Inflammatory macrophage (primary cell): ENCODE measurements around the gene LPGAT1.
"Not testable (repeated sequence)": the region's sequence is repeated elsewhere in the genome, so short reads cannot be mapped to it uniquely, and the experiment has no call there.

Source experiments
- DNase-seq, 2 donors: peaks; one replicate each; pipeline ENCODE4 v3.0.0-alpha.2; 2020 to 2022

The LPGAT1 gene

DNA sequence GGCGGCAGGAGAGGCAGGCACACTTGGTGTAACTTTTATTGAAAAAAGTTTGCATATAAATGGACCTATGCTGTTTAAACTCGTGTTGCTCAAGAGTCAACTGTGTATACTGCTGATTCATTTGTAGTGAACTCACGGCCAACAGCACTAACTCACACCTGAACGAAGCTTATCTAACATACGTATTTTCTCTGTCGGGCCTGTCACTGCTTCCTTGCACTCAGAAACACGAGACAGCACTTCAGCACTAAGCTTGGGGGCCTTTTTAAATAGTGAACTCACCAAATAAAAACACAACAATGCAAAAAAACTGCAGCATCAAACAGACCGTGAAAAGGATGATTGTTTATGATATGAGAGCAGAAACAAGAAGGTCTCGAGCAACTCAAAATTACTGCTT, 96.2 kb downstream of the LPGAT1 start:
- no peak for DNase-seq

GRCh38 chr1:211732293-211732980, 98.1 kb downstream of the LPGAT1 start:
- DNase-seq: no peak

GRCh38 chr1:211731456-211732292, 98.9 kb downstream of the LPGAT1 start:
- DNase-seq: no peak

- DNase-seq: no peak
These were observed 100.2 kb downstream of the LPGAT1 start for GRCh38 chr1:211730347-211730746.

- DNase-seq: no peak
These were observed 101.3 kb downstream of the LPGAT1 start for GRCh38 chr1:211729238-211729637.

DNA sequence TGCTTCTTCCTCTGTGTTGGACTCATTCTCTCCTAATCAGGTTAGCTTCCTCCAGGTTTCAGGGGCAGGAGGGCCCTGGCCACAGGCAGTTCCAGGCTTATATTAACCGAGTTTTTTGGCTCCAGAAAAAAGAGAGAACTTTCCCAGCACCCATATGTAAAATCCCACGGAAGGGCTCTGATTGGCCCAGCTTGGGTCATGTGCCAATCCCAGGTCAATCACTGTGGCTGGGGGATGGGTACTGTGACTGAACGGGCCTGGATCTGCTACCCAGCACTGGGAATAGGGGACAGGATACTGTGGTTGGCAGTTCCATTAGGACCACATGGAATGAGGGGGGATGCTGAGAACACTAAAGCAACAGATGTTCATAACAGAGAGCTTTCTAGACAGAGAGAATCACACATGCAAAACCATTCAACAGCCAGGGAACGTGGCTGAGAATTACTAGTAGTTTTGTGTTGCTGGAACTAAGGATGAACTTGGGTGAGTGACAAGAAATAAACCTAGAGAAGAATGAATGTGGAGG, 104.0 kb downstream of the LPGAT1 start:
- DNase-seq: no peak

- no peak for DNase-seq
These were observed 105.8 kb downstream of the LPGAT1 start for GRCh38 chr1:211724687-211725196.

DNA sequence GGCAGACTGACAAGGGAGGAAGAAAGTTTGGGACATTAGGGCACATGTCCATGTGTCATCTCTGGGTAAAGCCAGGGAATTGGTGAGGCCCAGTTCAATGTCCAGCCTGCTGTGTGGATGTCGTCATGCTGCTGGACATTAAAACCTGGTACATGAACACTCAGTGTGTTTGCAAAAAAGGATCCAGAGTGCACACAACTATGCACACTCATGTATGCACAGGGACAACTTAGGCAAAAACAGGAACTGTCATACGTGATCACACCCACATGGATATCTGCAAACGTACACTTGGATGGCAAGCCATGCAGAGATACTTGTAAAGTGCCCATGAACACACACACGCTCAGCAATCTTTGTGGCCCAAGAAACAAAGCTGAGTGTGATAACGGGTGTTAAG, 107.3 kb downstream of the LPGAT1 start:
- DNase-seq: peak; percentile 32 to 52

- DNase-seq: no peak
These were observed 108.0 kb downstream of the LPGAT1 start for GRCh38 chr1:211722277-211723175.

DNA sequence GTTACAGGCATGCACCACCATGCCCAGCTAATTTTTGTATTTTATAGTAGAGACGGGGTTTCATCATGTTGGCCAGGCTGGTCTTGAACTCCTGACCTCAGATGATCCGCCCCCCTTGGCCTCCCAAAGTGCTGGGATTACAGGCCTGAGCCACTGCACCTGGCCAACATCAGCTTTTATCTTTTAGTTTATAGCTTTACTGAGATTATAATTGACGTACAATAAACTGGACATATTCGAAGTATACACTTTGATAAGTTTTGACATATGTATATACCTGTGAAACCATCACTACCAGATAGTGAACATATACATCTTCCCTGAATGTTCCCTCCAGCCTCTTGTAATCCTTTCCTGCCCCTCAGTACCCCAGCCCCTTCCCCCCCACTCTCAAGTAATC, 114.0 kb downstream of the LPGAT1 start:
- not testable (repeated sequence) for DNase-seq

DNA sequence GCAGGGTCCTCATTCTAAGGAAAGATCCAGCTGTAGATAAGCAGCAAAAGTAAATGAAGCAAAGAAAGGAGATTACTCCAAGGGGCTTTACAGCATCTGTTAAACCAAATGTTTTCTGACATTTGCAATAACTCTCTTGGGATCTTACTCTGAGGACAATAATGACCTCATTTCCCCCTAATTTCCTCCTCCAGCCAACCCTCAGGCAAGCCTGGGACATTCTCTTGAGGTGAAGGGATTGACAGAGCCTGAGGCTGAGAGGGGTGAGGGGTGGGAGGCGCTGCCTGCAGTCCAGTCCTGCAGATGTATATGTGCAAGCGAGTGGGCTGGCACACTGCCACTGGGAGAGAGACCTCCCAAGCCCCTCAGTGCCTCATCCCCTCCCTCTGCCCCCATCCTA, 114.6 kb downstream of the LPGAT1 start:
- no peak for DNase-seq

GRCh38 chr1:211714154-211714553, 116.4 kb downstream of the LPGAT1 start:
- no peak for DNase-seq

- no peak for DNase-seq
These were observed 117.3 kb downstream of the LPGAT1 start for GRCh38 chr1:211713231-211713630.

- DNase-seq: no peak
These were observed 119.3 kb downstream of the LPGAT1 start for GRCh38 chr1:211711315-211711705.

GRCh38 chr1:211710566-211711314, 119.8 kb downstream of the LPGAT1 start:
- DNase-seq: peak; percentile 81 to 86

GRCh38 chr1:211708926-211709325, 121.6 kb downstream of the LPGAT1 start:
- DNase-seq: no peak

DNA sequence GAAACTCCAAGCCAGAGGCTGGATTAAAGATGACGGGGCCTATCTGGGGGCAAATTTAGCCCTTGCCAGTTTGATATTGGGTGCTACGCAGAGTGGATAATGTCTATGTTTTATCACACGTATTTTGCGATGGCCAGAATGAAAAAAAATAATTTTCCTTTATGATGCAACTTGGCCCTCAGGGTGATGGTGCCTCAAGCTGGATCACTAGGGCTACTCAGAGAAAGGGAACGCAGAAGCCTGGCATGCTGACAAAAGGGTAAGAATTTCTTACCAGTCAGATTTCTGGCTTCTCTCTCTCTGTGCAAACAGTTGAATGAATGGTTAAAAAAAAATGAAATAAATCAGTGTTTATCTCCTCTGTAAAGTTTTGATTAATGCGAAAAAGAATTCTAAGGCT, 122.6 kb downstream of the LPGAT1 start:
- no peak for DNase-seq

GRCh38 chr1:211705467-211706091, 125.0 kb downstream of the LPGAT1 start:
- DNase-seq: no peak

- no peak for DNase-seq
These were observed 126.0 kb downstream of the LPGAT1 start for GRCh38 chr1:211704543-211704942.

DNA sequence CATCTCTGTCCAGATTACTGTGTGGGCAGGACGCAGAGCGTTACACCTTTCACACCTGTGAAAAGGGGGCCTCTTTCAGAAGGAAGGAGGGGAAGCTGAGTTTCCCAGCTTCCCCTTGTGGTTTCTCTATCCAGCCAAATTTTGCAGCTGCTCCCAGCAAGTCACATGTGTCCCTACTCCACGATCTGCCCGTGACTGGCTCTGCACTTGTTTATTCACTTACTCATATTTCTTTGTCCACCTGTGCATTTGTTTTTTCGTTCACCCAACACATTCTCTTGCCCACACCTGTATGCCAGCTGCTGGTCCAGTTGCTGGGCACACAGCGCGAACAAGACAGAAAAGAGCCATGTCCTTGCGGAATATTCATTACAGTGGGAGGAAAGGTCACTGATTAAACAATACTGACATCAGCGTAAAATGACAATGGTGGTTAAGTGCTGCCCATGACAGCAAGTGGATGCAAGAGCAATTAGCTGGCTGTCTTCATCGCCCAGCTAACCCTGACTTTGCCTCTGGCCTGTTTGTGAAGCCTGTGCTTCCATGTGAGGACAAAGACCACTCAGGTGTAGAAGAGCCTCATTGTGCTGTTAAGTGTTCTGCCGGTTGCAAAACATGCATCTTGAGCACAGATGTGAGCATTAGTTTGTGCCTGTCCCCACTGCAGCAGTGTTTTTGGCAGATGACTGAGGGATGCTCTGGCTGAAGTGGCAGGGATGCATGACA, 126.6 kb downstream of the LPGAT1 start:
- DNase-seq: no peak

- DNase-seq: no peak
These were observed 128.8 kb downstream of the LPGAT1 start for GRCh38 chr1:211701733-211702132.
